IMR-90 (cell line): ENCODE data around the gene CSF1.

Source experiments
- CTCF ChIP-seq: conservative IDR thresholded peaks from 2 replicates; pipeline ENCODE4 v1.5.1; 2012; ENCODE audit warnings: mild to moderate bottlenecking, low read depth, low read length, improper control_type of control experiment
- POLR2A ChIP-seq: IDR thresholded peaks from 2 replicates; pipeline ENCODE4 v1.6.1; 2012; ENCODE audit warnings: mild to moderate bottlenecking, low read depth, low read length

- no peak for TF ChIP-seq CTCF
- no peak for TF ChIP-seq POLR2A
Observed at GRCh38 chr1:109906160-109906838, 4.3 kb upstream of the CSF1 start.
